ENCODE measurements around the gene MDM1.

MDM1 gene

GRCh38 chr12:68367116-68367515 lies 35.0 kb upstream of the MDM1 start:
- TF ChIP-seq CTCF (conservative IDR thresholded peaks at IDR 0.05; ENCODE audit: low read depth, low read length) = no peak
- no peak for DNase-seq (ENCODE audit: low read depth)
- no peak overlapping the region for H3K4me3 ChIP-seq (ENCODE audit: low read length)

- H3K4me3 ChIP-seq (ENCODE audit: low read length) = peak overlapping the region; percentile 42
- no peak for TF ChIP-seq CTCF (conservative IDR thresholded peaks at IDR 0.05; ENCODE audit: low read depth, low read length)
- peak; percentile 92 for DNase-seq (ENCODE audit: low read depth)
Observed at GRCh38 chr12:68364893-68365725, 32.9 kb upstream of the MDM1 start.

- DNase-seq (ENCODE audit: low read depth) = no peak
- no peak overlapping the region for H3K4me3 ChIP-seq (ENCODE audit: low read length)
- no peak for TF ChIP-seq CTCF (conservative IDR thresholded peaks at IDR 0.05; ENCODE audit: low read depth, low read length)
Observed at GRCh38 chr12:68364328-68364727, 32.2 kb upstream of the MDM1 start.

GRCh38 chr12:68361953-68362352 lies 29.8 kb upstream of the MDM1 start:
- no peak overlapping the region for H3K4me3 ChIP-seq (ENCODE audit: low read length)
- no peak for DNase-seq (ENCODE audit: low read depth)
- no peak for TF ChIP-seq CTCF (conservative IDR thresholded peaks at IDR 0.05; ENCODE audit: low read depth, low read length)

GRCh38 chr12:68359674-68360073 lies 27.5 kb upstream of the MDM1 start:
- no peak for DNase-seq (ENCODE audit: low read depth)
- TF ChIP-seq CTCF (conservative IDR thresholded peaks at IDR 0.05; ENCODE audit: low read depth, low read length) = no peak
- H3K4me3 ChIP-seq (ENCODE audit: low read length) = no peak overlapping the region

- peak; percentile 78 for TF ChIP-seq CTCF (conservative IDR thresholded peaks at IDR 0.05; ENCODE audit: low read depth, low read length)
- H3K4me3 ChIP-seq (ENCODE audit: low read length) = no peak overlapping the region
- peak; percentile 38 for DNase-seq (ENCODE audit: low read depth)
Observed at GRCh38 chr12:68358532-68359485, 26.6 kb upstream of the MDM1 start.
